CD4-positive, alpha-beta T cell treated with Interleukin-10 for 1 hour (primary cell): ENCODE data around the gene DNAH17.
"Not testable (repeated sequence)": the region's sequence is repeated elsewhere in the genome, so short reads cannot be mapped to it uniquely, and the experiment has no call there.

Source experiments
- DNase-seq: peaks from one replicate; pipeline ENCODE4 v3.0.0-alpha.2; 2020

DNAH17 gene

DNA sequence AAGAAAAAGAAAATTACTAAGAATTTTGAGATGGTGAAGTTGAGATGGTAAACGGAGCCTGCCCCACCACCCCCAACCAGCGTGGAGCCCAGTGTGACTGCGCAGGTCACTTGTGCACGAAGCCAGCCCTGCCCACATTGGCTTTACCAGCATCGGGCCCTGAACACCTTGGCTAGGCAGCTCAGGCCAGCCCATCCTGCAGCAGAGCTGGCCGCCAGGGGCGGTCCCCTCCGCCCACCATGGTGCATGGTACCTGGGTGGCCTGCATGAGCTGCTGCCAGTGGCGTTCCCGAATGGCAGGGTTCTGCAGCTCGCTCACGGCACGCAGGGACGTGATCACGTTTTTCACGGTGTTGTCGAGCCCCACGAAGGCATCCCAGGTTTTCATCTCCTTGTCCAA lies 62.7 kb downstream of the DNAH17 start:
- no peak for DNase-seq

DNA sequence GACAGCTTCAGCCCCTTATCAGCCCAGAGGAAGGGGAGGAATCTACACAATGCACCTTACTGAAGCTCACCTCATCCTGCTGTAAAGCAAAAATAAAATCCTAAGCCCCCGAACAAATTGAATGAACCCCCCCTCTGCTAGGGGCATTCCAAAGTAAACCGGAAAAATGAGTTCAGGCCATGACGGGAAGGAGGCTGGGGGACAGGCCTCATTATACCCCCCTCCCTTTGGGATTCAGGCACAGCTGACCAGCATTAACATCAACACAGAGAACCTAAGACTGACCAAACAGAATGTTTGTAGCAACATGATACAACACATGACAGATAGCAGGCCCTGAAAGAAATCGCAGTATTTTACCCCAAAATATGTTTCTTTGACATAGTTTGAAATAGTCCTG lies 64.2 kb downstream of the DNAH17 start:
- DNase-seq: no peak

DNA sequence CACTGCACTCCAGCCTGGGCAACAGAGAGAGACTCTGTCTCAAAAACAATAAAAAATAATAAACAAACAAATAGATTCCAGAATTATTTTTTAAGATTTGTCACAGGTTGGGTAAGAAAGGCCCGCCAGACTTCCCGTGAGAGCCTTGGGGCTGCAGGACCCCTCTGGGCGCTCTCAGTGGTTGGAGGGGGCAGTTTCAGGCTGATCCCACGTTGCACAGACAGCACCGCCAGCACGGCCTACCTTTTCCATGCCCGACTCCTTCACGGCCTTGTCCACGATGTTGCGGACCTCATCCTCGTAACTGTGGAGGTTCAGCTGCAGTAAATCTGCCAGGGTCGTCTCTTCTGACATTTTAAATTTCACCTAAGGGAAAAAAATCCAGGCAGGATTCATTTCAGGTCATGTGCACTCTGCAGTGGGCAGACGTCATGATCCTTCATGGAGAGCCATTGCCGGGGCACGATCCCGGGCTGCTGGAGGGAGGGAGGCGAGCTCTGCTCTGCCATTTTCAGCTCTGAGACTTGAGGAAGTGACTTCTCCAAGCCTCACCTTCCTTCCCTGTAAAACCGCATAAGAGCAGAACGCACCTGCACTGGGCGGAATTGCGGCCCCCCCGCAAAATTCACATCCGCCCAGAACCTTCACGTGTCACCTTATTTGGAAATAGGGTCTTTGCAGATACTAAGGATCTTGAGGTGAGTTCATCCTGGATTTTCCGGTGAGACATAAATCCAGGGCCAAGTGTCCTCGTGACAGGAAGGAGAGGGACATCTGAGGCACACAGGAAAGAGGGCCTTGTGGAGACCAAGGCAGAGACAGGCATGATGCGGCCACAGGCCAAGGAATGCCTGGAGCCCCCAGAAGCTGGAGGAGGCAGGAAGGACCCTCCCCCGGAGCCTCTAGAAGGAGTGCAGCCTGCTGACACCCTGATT lies 66.8 kb downstream of the DNAH17 start:
- no peak for DNase-seq

DNA sequence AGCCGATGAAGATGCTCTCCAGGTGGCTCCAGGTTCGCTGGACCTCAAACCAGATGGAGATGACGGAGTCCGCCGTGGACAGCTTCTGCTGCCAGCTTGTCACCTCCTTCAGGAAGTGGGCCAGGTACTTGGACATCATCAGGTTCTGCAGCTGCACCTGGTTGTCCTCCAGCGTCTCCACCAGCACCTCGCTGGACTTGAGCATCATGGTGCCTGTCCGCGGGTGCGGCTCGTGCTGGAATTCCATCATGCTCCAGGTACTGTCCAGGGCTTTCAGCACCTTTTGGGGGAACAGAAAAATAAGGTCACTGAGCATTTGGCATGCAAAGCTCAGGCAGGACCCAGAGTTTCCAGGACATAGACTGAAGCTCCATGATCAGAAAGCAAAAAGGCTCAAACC lies 69.7 kb downstream of the DNAH17 start:
- no peak for DNase-seq

DNA sequence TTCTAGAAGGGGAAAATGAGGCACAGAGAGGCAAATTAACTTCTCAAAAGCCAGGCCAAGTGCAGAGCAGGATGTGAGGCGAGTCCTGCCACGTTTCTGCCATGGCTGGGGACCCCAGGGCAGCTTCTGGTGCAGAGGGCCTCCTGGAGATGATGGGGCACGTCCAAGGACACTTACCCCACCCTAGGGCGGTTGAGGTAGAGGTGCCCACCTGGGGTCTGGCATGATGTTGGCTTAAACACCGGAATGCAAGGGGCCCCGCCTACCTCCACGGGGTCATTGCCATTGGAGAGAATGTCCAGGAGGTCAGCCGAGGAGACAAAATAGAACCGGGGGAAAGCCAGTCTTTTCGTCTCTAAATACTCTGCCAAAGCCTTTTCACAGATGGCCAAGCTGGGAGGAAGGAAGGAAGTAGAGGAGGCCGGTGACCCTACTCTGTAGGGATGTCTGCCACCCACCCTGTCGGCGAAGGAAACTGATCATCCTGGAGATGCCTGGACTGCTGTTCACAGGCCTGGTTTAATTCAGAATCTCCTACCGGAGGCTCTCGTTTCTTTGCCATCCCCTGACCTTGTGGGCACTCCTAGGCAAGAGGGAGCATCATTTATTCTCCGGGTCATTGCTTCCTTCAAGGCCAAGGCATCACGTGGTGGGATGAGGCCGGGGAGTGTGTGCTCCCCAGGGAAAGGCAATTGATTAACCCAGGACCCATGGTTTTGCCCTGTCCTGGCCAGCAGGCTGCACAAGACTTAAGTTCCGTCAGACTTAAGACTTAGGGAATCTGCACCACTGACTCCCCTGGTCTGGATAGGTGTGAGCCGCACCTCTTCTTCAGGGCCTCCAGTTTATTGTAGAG lies 70.5 kb downstream of the DNAH17 start:
- no peak for DNase-seq

DNA sequence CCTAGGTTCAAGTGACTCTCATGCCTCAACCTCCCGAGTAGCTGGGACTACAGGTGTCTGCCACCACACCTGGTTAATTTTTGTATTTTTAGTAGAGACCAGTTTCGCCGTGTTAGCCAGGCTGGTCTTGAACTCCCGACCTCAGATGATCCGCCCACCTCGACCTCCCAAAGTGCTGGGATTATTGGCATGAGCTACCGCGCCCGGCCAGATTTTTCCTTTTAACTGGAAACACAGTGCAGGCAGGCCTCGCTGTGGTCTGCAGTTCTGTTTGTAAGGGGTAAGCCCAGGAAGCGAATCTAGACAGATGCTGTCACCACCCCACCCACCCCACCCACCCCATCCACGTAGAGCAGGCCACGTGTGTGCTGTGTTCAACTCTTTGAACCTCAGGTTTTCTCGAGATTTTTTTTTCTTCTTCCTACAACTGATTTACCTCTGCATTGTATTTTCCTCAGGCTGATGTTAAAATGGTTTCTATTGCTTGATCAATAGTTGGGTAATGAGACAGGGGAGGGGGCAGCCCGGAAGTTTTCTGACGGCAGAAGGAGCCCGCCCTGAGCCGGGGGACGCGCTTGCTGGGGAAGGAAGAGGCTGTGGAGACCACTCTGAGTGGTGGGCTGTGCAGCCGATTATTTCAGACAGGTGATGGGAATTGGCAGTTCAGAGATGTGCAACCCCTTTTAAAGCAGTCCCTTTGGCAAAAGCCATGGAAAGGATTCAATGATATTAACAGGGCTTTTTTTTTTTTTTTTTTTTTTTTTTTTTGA lies 72.9 kb downstream of the DNAH17 start:
- no peak for DNase-seq

DNA sequence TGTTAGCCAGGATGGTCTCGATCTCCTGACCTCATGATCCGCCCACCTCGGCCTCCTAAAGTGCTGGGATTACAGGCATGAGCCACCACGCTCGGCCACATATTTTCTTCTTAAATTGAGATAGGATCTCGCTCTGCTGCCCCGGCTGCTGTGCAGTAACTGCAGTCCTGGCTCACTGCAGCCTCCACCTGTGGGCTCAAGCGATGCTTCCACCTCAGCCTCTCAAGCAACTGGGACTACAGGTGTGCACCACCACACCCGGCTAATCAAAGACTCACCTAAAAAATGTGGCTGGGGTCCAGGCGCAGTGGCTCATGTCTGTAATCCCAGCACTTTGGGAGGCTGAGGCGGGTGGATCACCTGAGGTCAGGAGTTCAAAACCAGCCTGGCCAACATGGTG lies 73.8 kb downstream of the DNAH17 start:
- DNase-seq: not testable (repeated sequence)

DNA sequence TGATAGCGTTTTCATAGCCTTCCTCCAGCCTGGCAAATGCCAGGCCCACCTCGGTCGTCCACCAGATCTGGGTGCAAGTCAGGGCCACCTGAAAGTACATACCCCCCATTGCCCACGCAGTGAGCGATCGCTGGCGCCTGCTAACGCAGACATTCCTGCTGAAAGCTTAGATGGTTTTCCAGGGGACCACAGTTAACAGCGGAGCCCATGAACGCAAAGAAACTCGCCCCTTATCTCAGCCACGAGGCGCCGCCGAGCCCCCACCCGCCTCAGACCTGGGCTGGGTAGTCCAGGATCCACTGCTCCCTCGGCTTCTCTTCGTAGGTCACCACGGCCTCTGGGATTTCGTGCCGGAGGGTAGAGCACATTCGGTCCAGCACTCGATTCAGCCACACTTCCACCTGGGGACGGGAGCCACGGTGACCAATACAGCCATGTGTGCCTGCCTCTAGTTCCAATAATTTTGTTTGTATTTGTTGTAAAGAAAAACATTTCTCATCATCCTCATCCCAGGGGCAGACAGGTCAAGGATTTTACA lies 74.5 kb downstream of the DNAH17 start:
- no peak for DNase-seq

DNA sequence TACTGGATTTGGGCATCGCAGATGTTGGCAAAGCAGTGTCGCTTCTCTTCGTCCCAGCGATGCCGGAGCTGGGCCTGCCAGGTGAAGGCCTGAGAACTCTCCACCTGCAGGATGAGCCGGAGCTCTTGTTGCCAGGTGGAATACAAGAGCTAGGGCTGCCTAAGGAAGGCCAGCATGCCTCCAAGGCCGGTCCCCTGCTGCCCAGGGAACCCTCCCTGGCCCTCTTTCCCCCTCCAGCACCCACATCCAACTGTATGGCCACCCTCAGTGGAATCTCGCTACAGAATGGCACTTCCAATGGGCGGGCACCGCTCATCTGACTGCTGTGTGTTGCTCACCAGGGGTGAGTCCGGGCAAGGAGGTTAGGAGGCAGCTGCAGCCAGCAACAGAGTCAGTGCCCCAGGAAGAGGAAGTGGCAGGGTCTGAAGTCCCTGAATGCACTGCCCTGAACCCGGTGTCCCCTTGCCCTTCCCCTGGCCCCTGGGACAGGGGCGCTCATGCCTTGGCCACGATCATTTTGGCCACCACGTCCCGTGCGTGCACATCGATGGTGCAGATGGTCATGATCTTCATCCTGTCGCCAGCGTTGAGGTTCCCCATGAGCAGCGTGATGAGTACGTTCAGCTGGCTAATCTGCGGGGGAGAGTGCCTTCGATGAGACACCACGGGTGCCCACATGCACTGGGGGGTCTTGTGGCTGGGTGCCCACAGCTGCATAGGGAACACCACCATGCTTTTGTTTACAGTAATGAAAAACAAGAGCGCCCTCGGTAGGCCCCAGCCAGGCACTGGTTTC lies 75.8 kb downstream of the DNAH17 start:
- no peak for DNase-seq

DNA sequence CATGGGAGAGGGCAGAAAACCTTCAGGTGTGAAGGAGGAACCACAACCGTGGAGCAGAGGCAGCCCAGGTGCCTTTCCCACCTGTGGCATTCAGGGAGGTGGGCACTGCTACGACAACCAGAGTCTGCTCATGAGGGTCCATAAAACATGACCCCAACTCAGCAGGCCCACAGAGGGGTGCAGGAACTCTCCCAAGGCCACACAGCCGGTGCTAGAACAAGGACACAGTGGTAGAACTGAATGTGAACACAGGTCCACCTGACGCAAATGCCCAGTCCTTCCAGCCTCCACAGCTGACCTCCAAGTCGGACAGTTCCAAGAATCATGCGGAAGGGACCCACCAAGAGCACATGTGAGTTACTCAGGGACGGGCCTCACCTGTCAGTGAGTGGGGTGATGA lies 76.4 kb downstream of the DNAH17 start:
- DNase-seq: no peak

DNA sequence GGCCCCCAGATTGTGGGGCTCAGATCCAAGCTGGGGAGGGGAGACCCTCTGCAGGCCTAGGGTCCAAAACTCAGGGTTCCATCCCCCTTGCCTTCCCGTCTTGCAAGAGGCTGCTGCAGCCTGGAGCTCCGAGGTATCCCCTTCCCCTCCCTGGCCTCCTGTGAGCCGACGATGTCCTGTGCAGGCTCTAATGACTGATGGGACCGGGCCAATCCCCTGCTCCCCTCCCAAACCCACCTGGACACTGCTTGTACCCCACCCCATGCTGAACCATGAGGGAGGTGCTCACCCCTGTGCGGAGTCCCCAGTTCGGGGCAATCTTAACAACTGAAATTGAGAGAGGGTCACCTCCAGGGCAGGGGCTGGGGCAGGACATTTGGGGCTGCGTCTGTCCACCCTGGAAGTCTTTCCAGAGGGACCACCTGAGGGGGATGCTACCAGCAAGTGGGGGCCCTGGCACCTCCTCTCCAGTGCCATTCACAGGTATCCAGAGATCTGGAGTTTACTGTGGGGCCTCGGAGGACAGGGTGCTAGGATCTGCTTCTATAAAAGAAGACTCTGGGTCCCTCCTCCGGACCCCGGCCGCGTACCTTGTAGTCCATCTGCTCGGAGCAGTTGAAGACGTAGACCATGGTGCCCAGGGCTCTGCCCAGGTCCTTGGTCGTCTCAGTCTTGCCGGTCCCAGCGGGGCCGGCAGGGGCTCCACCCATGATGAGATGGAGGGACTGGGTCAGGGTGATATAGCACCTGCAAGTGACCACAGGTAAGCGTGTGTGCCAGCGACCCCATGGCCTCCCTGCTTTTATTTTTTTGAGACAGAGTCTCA lies 77.3 kb downstream of the DNAH17 start:
- DNase-seq: no peak

DNA sequence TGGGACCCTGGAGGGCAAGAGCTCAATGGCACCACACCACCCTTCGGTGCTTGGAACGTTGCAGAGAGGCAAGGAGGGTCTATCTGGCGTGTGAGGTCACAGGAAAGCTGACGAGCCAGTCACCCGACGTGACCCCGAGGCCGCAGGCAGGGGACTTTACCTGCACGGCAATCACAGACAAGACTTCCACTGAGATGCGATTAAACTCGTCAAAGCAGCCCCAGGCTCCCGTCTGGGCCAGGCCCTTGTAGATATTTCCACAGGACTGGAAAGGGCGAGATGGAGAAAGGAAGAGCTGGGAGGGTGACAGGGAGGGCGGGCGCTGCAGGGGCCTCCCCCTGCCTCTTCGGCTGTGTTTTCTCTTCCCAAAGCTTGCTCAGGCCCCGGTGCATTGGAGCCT lies 78.3 kb downstream of the DNAH17 start:
- no peak for DNase-seq

DNA sequence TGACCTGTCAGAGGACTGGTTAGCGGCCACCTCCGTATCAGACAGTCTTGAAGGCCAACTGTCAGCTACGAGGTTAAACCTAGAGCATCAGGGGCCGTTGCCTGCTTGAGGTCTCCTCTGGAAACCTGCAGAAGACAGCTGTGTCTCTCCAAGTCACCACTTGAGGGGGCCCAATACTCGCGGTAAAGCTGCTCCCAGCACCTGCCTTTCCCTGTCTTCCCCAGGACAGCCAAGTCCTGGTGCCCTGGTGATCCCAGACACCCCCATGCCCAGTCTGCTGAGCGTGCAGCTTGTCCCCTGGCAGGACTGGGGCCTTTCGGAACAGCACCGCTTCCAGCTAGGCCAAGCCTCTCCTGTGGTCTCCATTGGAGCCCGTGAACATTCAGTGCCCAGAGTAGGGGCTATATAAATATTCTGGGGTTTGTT lies 80.1 kb downstream of the DNAH17 start:
- peak; percentile 68 for DNase-seq

DNA sequence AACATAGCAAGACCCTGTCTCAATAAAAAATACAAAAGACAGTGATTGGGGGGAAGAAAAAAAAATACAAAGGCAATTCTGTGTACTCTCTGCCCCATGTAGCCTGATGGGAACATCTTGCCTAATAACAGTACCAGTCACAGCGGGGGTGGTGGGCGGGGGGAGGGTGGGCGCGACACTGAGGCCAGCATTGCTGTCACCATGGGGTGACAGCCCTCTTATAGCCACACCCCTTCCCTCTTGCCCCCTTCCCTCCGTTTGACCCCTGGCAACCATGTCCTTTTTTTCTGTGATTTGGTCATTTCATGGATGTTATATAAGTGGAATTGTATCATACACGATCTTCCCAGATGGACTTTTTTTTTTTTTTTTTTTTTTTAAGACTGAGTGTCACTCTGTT lies 80.9 kb downstream of the DNAH17 start:
- no peak for DNase-seq

DNA sequence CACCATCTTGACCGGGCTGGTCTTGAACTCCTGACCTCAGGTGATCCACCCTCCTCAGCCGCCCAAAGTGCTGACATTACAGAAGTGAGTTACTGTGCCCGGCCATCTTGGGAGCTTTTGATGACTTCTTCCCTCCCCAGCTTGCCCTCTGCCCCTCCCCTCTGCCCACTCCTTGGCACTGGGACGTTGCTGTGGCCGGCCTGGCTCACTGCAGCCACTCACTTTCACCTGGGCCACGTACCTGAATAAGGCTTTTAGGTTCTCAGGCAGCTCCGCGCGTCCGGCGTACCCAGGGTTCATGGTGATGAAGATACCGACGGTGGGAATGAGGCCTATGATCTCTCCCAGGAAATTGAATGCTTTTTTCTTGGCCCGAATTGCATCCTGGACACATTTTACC lies 81.6 kb downstream of the DNAH17 start:
- DNase-seq: no peak

DNA sequence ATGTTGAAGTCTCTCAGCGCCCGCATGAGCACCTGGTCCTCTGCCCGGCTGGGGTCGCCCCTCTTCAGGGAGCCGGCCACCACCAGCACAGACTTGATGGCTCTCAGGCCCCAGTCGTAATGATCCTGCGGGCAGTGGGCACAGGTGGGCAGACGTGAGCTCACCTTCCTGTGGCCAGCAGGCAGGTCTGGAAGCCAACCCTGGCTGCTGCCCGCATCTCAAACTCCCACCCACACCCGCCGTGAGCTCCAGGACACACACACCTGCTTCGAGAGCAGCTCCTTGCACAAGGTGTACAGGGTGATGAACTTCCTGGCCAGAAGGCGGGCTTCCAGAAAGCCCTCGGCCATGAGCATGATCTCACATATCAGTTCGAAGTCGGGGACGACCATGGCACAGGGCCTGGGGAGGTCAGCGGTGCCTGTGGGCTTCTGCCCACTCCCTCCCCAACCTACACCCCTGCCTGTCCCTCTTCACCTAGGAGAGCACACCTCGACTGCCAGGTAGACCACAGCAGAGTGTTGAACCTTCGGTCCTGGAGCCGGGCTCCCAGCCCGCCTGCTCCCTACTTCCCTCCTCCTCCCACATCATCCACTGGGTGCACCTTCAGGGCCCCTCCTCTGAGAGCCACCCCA lies 82.4 kb downstream of the DNAH17 start:
- DNase-seq: no peak

DNA sequence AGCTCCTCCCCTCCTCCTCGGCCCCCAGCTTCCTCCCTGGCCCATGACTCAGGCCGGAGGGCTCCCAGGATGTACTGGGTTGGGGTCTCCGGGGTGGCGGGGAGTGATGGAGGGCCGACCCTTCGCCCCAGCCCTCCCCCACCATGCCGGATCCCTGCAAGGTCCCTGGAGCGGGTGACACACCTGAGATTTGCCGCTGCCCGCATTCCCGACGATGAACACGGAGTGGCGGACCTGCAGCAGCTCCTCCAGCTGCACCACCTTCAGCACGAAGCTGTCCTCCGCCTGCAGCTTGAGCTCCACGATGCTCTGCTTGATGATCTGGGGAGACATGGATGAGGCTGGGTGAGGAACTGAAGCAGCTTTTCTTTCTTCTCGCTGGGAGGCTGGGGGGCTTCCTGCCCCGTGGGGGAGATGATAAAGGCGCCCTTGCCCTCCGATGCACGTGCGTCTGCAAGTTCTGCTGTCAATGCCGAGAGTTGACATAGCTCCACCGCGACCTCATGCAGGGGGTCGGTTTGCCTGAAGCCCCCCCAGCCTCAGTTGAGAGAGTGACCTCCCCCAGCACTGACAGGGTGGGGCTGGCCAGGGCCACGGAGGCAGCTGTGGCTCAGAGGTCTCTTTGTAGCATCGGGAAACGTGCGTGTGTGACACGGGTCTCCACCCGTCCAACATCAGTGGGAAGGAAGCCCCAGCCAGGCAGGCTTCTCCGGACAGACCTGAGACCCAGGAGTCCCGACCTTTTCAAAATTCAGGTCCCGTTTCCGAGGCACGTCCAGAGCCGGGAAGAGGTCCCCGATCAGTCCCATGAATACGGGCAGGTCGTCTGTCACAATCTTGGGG lies 83.1 kb downstream of the DNAH17 start:
- no peak for DNase-seq

DNA sequence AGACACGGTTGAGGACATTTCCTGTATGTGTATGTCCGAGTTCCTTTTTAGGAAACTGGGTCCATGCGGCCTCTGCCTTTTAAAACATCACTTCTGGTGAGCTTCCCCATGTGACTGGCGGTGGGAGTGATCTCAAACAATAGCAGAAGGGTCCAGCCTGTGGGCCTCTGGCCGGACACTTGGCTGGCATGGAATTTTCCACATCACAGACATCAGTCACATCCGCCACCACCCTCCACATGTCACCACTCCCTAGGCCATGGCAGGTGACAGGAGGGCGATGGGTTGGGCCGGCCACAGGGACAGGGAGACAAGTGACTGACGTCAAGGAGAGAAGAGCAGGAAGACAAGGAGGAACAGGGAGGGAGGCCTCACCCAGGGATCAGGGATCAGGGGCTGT lies 83.7 kb downstream of the DNAH17 start:
- no peak for DNase-seq

DNA sequence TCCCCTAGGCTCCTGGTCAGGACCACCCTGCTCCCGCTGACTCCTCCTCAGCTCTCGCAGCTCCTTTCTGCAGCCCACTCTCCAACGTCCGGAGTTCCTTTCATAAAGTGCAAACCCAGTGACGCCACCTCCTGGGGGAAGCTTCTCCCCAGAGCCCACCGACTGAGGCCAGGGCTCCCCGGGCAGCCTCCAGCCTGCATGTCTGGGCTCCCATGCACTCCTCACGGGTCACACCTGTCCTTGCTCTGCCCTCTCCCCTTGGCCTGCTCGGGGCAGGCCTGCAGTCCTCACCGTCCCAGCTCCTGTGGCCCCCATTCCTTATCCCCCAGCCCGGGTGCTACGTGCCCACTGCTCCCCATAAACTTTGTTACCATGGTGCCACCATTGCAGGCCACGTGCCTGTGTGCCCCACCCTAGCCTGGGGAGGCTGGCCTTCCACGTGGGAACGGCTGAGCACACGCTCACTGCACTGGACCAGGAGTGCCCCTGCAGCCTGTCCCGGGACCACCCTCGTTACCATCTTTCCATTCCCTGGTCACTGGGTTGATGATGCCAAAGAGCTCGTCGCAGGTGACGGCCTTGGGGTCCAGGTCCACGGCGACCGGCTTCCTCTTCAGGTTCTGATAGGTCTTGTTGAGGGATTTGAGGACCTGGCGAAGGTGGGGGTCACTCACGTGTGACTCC lies 84.9 kb downstream of the DNAH17 start:
- no peak for DNase-seq
